ENCODE measurements around the gene ILDR1.
A peak's percentile ranks its signal among the peaks of the same experiment; 100 is the strongest.

The ILDR1 gene

DNA sequence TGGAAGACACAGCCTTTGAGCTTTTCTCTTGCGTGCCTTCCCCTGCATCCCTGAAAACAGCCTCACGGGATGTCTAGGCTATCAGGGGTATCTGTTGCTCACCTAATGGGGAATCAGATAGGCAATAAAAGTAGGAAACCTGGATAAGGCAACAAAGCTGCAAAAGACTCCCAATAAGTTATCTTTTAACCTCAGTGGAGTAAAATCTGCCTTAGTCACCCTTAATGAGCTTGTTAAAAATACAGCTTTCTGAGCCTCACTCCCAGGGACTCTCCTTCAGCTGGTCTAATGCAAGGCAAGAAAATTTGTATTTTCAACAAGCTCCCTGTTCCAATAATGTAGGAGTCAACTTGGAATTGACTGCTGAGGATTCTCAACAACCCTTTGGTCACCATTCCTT is 25.6 kb downstream of the ILDR1 start:
- in situ Hi-C loops (cut with MboI; ENCODE audit: low pct_unique_long_range_greater_than_20kb, low sequenced_read_pairs, unreplicated experiment), result loop anchor here (5.0 to 10.0 kb wide), 2 partner anchors 78 to 96 kb away; no protein-coding TSS in a partner anchor
- DNase-seq (ENCODE audit: low spot score), result no peak
- TF ChIP-seq, protein P1, sequence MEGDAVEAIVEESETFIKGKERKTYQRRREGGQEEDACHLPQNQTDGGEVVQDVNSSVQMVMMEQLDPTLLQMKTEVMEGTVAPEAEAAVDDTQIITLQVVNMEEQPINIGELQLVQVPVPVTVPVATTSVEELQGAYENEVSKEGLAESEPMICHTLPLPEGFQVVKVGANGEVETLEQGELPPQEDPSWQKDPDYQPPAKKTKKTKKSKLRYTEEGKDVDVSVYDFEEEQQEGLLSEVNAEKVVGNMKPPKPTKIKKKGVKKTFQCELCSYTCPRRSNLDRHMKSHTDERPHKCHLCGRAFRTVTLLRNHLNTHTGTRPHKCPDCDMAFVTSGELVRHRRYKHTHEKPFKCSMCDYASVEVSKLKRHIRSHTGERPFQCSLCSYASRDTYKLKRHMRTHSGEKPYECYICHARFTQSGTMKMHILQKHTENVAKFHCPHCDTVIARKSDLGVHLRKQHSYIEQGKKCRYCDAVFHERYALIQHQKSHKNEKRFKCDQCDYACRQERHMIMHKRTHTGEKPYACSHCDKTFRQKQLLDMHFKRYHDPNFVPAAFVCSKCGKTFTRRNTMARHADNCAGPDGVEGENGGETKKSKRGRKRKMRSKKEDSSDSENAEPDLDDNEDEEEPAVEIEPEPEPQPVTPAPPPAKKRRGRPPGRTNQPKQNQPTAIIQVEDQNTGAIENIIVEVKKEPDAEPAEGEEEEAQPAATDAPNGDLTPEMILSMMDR (IDR thresholded peaks at IDR 0.05; ENCODE audit: extremely low read depth, insufficient read depth, missing control alignments), result no peak

DNA sequence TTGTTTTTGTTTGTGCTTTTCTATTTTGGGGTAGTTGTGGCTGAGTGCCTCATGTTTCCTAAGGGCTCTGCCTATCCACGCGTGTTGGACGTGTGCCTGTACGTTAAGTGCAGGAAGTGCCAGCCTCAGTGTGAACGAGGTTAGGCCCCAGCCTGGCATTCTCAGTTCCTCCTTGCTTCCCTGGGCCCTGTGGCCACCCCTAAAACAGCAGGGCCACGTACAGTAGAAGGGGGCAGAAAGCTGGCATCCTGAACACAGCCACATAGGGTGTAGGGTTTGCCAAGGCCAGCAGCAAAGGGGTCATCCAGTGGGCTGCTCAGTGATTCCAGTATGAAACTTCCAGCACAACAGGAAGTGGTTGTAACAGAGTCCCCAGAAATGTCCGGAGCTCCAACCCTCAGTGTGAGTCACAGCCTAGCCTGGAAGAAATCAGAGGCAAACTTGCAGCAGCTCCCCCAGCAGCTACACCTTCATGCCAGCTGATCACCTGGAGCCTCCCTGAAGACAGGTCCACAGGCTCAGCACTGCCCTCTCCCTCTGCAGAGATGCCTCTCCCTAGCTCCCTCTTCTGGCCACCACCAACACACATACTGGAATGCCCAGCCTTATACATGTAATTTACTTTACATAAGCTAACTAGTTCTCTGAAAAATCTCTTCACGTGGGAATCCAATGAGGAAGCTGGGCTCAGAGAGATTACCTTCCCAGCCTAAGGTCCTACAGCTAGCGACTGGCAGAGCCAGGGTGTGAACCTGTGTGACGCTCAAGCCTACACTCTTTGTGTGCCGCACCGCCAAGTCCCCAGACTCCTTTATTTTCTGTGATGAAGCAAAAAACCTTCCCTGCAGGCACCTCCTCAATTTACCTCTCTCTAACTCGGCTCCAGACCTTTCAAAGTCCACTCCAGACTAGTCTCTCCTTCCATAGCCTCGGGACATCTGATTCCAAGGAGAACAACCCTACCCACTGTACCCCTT is 26.6 kb downstream of the ILDR1 start:
- in situ Hi-C loops (cut with MboI; ENCODE audit: low pct_unique_long_range_greater_than_20kb, low sequenced_read_pairs, unreplicated experiment), result loop anchor here (5.0 to 10.0 kb wide), 2 partner anchors 79 to 97 kb away; no protein-coding TSS in a partner anchor
- DNase-seq (ENCODE audit: low spot score), result no peak
- TF ChIP-seq, protein P1 (IDR thresholded peaks at IDR 0.05; ENCODE audit: extremely low read depth, insufficient read depth, missing control alignments), result peak; percentile 83

DNA sequence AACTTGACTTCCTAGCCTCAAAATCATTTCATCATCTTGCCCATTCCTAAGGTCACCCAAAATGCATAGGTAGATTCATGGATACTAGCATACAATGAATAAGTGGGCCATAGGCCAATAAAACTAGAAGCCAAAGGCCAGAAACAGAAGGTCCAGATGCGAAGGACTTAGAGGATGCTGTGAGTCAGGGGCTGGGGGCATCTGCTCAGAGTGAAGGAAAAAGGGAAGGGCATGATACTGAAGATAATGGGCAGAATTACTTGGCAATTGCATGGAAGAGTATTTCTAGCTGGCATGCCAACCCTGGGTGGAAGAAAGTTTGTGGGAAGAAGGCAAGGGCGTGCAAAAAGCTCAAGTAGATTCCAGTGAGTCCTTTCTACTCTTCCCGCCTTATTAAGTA is 27.5 kb downstream of the ILDR1 start:
- TF ChIP-seq, protein P1 (IDR thresholded peaks at IDR 0.05; ENCODE audit: extremely low read depth, insufficient read depth, missing control alignments), result no peak
- DNase-seq (ENCODE audit: low spot score), result no peak
- in situ Hi-C loops (cut with MboI; ENCODE audit: low pct_unique_long_range_greater_than_20kb, low sequenced_read_pairs, unreplicated experiment), result loop anchor here (10.0 kb wide), 1 partner anchor 80 kb away; no protein-coding TSS in a partner anchor

DNA sequence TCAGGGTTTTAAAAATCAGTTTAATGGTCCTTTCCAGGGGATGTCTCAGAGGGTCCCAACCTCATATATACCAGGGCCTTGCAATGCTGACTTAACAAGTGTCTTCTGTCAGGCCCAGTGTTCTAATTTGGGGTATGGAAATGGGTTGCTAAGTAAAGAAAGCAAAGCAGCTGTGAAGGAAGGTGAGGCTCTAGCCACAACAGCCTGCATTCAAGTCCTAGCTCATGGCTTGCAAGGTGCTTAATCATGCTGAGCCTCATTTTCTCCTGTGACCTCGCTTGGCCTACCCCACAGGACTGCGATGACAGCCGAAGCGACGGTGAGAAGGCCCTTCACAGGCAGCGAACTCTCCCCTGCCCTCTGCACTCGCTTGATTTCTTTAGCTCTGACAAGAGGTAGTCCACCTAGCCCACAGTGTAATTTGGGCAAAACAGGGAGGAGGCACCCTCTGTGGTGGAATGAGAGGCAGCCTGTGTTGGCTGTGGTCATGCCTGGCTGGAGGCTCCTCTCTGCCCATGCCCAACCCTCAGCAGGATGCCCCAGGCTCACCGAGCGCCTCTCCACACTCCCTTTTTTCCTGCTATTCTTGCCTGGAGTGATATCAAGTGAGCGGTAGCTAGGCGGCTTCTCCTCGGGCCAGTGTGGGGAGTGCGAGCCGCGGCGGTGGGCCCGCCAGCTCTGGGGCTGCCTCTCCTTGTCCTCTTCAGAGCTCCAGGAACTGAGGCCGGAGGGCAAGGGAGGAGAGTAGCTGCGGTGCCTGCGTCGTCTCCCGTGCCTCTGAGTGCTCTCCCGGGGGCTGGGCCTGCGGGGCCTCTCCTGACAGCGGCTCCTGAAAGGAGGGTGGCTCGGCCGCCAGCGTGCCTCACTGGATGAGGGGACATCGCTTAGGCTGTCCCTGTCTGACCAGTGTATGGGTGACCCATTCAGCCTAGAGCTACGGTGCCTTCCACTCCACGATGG is 29.2 kb downstream of the ILDR1 start:
- peak; percentile 68 for DNase-seq (ENCODE audit: low spot score)
- in situ Hi-C loops (cut with MboI; ENCODE audit: low pct_unique_long_range_greater_than_20kb, low sequenced_read_pairs, unreplicated experiment), result loop anchor here (10.0 kb wide), 1 partner anchor 82 kb away; no protein-coding TSS in a partner anchor
- TF ChIP-seq, protein P1 (IDR thresholded peaks at IDR 0.05; ENCODE audit: extremely low read depth, insufficient read depth, missing control alignments), result no peak

DNA sequence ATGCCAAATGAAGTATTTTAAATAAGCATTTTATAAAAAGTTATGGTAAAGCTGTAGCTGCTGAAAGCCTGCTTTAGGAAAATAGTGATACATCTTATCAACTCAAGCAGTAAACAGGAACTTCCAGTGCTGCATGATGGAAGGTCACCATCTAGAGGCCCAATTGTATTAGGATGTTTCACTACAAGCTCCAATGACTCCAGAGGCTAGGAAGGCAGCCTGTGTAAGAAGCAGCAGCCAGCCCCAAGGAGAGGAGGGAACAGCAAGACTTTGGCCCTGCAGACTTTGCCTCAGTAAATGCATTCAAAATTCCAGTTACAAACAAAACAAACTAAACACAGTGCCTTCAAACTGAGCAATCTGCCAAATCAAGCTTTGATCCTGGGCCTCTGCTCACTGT is 32.1 kb downstream of the ILDR1 start:
- TF ChIP-seq, protein P1 (IDR thresholded peaks at IDR 0.05; ENCODE audit: extremely low read depth, insufficient read depth, missing control alignments), result peak; percentile 30
- DNase-seq (ENCODE audit: low spot score), result no peak
- in situ Hi-C loops (cut with MboI; ENCODE audit: low pct_unique_long_range_greater_than_20kb, low sequenced_read_pairs, unreplicated experiment), result loop anchor here (10.0 kb wide), 1 partner anchor 85 kb away; no protein-coding TSS in a partner anchor

DNA sequence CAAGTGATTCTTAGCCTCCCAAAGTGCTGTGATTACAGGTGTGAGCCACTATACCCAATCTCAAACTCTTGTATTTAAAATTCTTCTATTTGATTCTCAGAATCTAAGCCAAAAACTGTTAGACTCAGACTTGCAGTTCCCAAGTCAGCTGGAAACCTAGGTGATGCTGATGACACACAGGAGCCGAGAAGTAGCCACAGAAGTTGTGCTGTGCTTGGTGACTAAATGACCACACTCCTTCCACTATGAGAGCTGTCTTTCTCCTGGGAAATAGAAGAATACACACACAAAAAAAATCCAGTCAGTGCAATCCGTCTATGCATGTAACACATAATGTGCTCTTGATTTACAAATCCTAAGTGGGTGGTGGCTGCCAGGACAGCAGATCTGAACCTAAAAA is 33.9 kb downstream of the ILDR1 start:
- TF ChIP-seq, protein P1 (IDR thresholded peaks at IDR 0.05; ENCODE audit: extremely low read depth, insufficient read depth, missing control alignments), result no peak
- DNase-seq (ENCODE audit: low spot score), result no peak
- in situ Hi-C loops (cut with MboI; ENCODE audit: low pct_unique_long_range_greater_than_20kb, low sequenced_read_pairs, unreplicated experiment), result no loop called here

All from GM13977 (cell line).